ENCODE results near the gene CDKAL1. TPM values are rescaled to one million over a fixed set of nuclear protein-coding genes. Genes with fewer than 3 reads are reported as not detected.

Gene CDKAL1
- total RNA-seq, 6 experiments from 2014 or later = 9.2 to 14.3 (median 11.9) TPM

GRCh38 chr6:21098134-21098533 lies 563.9 kb downstream of the CDKAL1 start:
- TF ChIP-seq CTCF (IDR thresholded peaks at IDR 0.05) = no peak
- H3K9me3 Mint-ChIP-seq = no peaks in the 10 kb centered on the region
- H3K4me3 Mint-ChIP-seq = no peak overlapping the region
- H3K36me3 Mint-ChIP-seq (ENCODE audit: low read depth) = no peaks in the 10 kb centered on the region
- H3K27me3 Mint-ChIP-seq (ENCODE audit: insufficient read depth) = no peaks in the 10 kb centered on the region
- no peaks in the 10 kb centered on the region for H3K4me1 Mint-ChIP-seq (ENCODE audit: low read depth)
- DNase-seq = no peak
- H3K27ac Mint-ChIP-seq = no peak overlapping the region

GRCh38 chr6:21098744-21099143 lies 564.5 kb downstream of the CDKAL1 start:
- Mint-ChIP-seq H3K4me1 (ENCODE audit: low read depth) (no peaks in the 10 kb centered on the region), H3K9me3 (no peaks in the 10 kb centered on the region), H3K27ac (no peak overlapping the region), H3K36me3 (ENCODE audit: low read depth) (no peaks in the 10 kb centered on the region), H3K4me3 (no peak overlapping the region), H3K27me3 (ENCODE audit: insufficient read depth) (no peaks in the 10 kb centered on the region)
- DNase-seq = no peak
- TF ChIP-seq CTCF (IDR thresholded peaks at IDR 0.05) = no peak

- no peak for DNase-seq
- Mint-ChIP-seq H3K27me3 (ENCODE audit: insufficient read depth) (no peaks in the 10 kb centered on the region), H3K4me1 (ENCODE audit: low read depth) (no peaks in the 10 kb centered on the region)
Measured at GRCh38 chr6:21099338-21100314, 565.4 kb downstream of the CDKAL1 start.

GRCh38 chr6:21100991-21101390 lies 566.7 kb downstream of the CDKAL1 start:
- Mint-ChIP-seq H3K4me1 (ENCODE audit: low read depth) (no peaks in the 10 kb centered on the region), H3K4me3 (no peak overlapping the region)
- no peak for TF ChIP-seq CTCF (IDR thresholded peaks at IDR 0.05)

More at GRCh38 chr6:21099338-21100314, 565.4 kb downstream of the CDKAL1 start:
- no peak for TF ChIP-seq CTCF (IDR thresholded peaks at IDR 0.05)
- H3K36me3 Mint-ChIP-seq (ENCODE audit: low read depth) = no peaks in the 10 kb centered on the region
- H3K27ac Mint-ChIP-seq = no peak overlapping the region
- no peaks in the 10 kb centered on the region for H3K9me3 Mint-ChIP-seq
- H3K4me3 Mint-ChIP-seq = no peak overlapping the region

GRCh38 chr6:21101694-21102093 lies 567.4 kb downstream of the CDKAL1 start:
- no peak for TF ChIP-seq CTCF (IDR thresholded peaks at IDR 0.05)
- no peaks in the 10 kb centered on the region for H3K9me3 Mint-ChIP-seq
- DNase-seq = no peak
- H3K27ac Mint-ChIP-seq = no peak overlapping the region
- H3K27me3 Mint-ChIP-seq (ENCODE audit: insufficient read depth) = no peaks in the 10 kb centered on the region
- H3K4me1 Mint-ChIP-seq (ENCODE audit: low read depth) = no peaks in the 10 kb centered on the region
- no peaks in the 10 kb centered on the region for H3K36me3 Mint-ChIP-seq (ENCODE audit: low read depth)
- H3K4me3 Mint-ChIP-seq = no peak overlapping the region

More at GRCh38 chr6:21100991-21101390, 566.7 kb downstream of the CDKAL1 start:
- DNase-seq = no peak
- Mint-ChIP-seq H3K27me3 (ENCODE audit: insufficient read depth) (no peaks in the 10 kb centered on the region), H3K9me3 (no peaks in the 10 kb centered on the region), H3K27ac (no peak overlapping the region), H3K36me3 (ENCODE audit: low read depth) (no peaks in the 10 kb centered on the region)
